GM12865 (cell line): ENCODE results near the gene CHST3.

Experiments
- DNase-seq: peaks from one replicate; pipeline ENCODE4 v3.0.0; 2010; ENCODE audit warnings: low read depth
- H3K4me3 ChIP-seq: 2 replicates; pipeline ENCODE4 v1.5.1; 2011; ENCODE audit warnings: mild to moderate bottlenecking, low read depth, low read length, control low read depth
- TF ChIP-seq, protein P1 (sequence below): IDR thresholded peaks from 2 replicates; pipeline ENCODE4 v1.5.1; 2011; ENCODE audit warnings: low read length, control low read depth, low read depth, inconsistent platforms; ENCODE audit not compliant: insufficient read depth; ENCODE audit errors: missing control alignments

Gene CHST3

GRCh38 chr10:71995449-71995848 is 31.3 kb downstream of the CHST3 start:
- H3K4me3 ChIP-seq: no peak overlapping the region
- no peak for DNase-seq
- TF ChIP-seq, protein P1, sequence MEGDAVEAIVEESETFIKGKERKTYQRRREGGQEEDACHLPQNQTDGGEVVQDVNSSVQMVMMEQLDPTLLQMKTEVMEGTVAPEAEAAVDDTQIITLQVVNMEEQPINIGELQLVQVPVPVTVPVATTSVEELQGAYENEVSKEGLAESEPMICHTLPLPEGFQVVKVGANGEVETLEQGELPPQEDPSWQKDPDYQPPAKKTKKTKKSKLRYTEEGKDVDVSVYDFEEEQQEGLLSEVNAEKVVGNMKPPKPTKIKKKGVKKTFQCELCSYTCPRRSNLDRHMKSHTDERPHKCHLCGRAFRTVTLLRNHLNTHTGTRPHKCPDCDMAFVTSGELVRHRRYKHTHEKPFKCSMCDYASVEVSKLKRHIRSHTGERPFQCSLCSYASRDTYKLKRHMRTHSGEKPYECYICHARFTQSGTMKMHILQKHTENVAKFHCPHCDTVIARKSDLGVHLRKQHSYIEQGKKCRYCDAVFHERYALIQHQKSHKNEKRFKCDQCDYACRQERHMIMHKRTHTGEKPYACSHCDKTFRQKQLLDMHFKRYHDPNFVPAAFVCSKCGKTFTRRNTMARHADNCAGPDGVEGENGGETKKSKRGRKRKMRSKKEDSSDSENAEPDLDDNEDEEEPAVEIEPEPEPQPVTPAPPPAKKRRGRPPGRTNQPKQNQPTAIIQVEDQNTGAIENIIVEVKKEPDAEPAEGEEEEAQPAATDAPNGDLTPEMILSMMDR: no peak

DNA sequence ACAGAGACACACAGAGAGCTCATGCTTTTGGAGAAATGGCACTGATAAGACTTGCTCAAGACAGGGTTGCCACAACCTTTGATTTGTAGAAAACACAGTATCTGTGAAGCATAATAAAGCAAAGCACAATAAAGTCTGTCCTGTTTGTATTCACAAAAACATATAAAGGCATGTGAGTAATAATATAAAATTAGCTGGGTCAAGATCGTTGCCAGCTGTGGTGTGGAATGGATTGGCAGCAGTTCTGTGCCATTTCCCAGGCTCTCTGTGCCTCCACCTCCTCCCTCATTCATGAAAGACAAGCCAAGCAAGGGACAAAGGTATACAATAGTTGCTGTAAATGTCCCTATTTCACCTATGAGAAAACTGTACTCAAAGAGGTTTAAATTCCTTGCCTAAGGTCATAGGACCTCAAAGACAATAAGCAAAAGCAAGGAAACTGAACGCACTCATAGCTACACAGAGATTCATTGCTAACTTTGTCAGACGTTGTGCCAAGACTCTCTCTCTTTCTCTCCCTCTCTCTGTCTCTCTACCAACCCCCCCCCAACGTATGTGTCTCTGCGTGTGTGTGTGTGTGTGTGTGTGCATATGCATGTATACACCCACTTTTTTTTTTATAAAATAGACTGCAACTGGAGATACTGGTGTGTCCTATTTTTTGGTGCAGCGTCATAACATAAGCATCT is 31.8 kb downstream of the CHST3 start:
- H3K4me3 ChIP-seq: no peak overlapping the region
- TF ChIP-seq, protein P1: no peak
- no peak for DNase-seq

DNA sequence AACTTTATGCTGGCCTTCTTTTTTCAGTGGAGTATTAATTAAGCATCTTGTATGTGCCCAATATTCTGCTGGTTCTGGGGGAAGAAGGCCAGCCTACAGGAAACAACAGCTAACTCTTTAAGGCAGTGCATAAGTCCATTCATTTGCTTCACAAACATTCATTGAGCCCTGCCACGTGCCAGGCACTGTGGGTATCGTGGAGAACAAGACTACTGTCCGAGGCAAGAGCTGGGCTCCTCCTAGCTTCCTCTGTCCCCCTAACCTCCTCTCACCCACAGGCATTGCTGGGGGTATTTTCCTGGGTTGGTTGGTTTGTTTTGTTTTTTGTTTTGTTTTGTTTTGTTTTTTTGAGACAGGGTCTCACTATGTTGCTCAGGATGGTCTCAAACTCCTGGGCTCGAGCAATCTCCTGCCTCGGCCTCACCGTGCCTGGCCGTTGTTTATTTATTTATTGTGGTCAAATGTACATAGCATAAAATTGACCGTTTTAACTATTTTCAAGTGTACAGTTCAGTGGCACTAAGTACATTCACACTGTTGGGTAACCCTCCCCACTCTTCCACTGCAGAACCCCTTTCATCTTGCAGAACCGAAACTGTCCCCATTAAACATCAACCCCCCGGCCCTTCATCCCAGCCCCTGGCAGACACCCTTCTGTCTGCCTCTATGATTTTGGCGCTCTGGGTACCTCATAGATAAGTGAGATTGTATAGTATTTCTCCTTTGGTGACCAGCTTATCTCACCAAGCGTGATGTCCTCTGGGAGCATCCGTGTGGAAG is 32.6 kb downstream of the CHST3 start:
- TF ChIP-seq, protein P1: no peak
- no peak for DNase-seq
- no peak overlapping the region for H3K4me3 ChIP-seq

DNA sequence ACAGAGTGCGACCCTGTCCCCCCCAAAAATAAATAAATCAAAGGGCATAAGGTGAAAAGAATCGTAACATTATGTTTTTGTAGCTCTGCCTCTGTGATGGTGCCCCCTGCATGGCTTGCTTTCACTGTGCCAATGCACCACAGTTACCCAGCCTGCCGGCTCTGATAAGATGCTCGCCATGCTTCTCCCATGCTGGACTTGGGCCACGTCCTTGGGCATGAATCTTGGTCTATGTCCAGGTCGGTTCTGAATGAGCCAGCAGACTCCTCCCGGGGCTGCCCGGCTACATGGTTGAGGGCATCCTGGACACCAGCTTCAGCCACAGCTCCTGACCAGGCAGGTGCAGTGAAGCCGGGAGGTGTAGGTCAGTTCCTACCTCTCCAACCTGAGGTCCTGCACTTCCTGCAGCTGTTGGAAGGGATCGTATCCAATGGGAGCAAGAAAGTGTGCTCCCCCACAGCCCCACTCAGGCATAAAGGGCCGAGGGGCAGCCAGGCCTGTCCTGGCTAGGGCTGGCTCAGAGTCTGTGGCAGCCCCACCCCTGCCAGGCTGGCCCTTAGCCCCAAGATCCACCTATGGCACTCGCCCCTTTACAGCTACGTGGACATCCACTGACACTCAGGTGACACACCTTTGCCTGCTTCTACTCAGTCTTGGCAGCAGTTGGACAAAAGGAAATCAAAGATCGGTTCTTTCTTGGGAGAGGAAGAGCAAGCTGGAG is 34.1 kb downstream of the CHST3 start:
- TF ChIP-seq, protein P1: no peak

GRCh38 chr10:71998840-71999194 is 34.6 kb downstream of the CHST3 start:
- DNase-seq: no peak
- TF ChIP-seq, protein P1: no peak
- H3K4me3 ChIP-seq: no peak overlapping the region

More for the DNA sequence above, 34.1 kb downstream of the CHST3 start:
- H3K4me3 ChIP-seq: no peak overlapping the region
- no peak for DNase-seq

DNA sequence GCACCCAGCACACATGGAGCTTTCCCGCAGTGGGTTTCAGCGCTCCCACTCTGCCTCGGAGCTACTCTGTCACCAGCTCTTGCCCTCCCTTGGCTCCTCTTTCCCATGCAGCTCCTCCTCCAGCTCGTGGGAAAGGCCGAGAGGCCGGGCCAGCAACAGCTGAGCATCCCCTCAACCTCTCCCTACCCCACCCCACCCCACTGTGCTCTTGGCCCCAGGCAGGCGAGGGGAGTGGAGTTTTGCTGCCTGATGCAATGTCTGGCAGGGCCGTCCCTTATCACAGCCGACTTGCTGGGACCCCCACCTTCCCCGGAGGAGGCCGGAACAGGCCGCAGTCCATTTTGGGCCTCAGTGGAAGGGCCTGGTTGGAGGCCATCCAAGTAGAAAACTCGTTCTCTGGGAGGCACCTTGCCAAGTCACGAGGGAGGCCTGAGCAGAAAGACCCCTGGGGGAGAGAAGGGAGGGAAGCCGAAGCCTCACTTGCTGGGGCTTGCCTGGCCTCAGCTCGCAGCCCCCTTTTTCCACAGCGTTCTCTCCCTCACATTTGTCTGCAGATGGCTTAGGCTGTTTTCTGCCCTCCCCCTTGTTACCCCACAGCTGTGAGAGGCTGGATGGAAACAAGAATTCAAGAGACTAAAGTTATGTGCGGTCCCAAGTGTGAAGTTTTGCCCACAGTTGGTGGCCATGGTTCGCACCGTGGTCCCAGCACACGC is 35.3 kb downstream of the CHST3 start:
- H3K4me3 ChIP-seq: no peak overlapping the region
- peak; percentile 15 for DNase-seq
- TF ChIP-seq, protein P1: no peak
